Hematopoietic multipotent progenitor cell (in vitro differentiated cells): Measurements from ENCODE around the gene RPS17. TPM values are rescaled to one million over a fixed set of nuclear protein-coding genes. Genes with fewer than 3 reads are reported as not detected.
A peak's percentile ranks its signal among the peaks of the same experiment; 100 is the strongest.
"Not testable (repeated sequence)": the region's sequence is repeated elsewhere in the genome, so short reads cannot be mapped to it uniquely, and the experiment has no call there.

Source experiments
- DNase-seq, 3 donors: peaks; one replicate each; pipeline ENCODE4 v3.0.0-alpha.2; 2011 to 2015; ENCODE audit warnings: low read depth in 2 of 3, low spot score in 2 of 3
- total RNA-seq: library from RNA; depleted of rRNA; stranded (reverse); fragments of >200 nt; gene quantifications from one replicate; pipeline ENCODE4 v1.2.3, GENCODE V29; 2012

RPS17 gene
- total RNA-seq, 1 donor, result 2,731 TPM

GRCh38 chr15:82549199-82549665 lies 9.0 kb upstream of the RPS17 start:
- DNase-seq, result no peak

- no peak for DNase-seq
These were observed 8.4 kb upstream of the RPS17 start for GRCh38 chr15:82548700-82549099.

GRCh38 chr15:82545478-82545877 lies 5.2 kb upstream of the RPS17 start:
- no peak for DNase-seq

DNA sequence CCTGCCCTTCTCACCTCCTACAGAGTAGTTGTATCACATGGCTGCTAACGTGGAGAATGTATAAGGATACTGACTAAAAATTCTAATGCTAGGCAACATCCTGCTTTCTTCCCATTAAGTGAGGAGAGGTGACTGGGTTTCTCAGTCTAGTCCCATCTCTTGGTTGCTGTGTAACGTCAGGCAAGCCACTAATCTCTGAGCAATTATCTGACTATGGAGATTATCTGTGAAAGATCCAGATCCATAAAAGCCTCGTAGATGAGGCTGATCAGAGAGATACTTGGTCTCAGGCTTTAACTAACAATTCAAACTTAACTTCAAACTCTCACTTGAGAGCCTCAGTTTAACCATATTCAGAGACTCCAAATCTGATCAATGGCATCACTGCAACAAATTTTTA lies 4.7 kb upstream of the RPS17 start:
- no peak for DNase-seq

GRCh38 chr15:82544431-82544830 lies 4.2 kb upstream of the RPS17 start:
- no peak for DNase-seq

GRCh38 chr15:82543160-82543559 lies 2.9 kb upstream of the RPS17 start:
- DNase-seq, result peak in 2 of 3 donors; percentile 46 to 70

- no peak for DNase-seq
These were observed 751 bp upstream of the RPS17 start for GRCh38 chr15:82540984-82541431.

- DNase-seq, result no peak
These were observed 584 bp downstream of the RPS17 start for GRCh38 chr15:82539691-82540054.

DNA sequence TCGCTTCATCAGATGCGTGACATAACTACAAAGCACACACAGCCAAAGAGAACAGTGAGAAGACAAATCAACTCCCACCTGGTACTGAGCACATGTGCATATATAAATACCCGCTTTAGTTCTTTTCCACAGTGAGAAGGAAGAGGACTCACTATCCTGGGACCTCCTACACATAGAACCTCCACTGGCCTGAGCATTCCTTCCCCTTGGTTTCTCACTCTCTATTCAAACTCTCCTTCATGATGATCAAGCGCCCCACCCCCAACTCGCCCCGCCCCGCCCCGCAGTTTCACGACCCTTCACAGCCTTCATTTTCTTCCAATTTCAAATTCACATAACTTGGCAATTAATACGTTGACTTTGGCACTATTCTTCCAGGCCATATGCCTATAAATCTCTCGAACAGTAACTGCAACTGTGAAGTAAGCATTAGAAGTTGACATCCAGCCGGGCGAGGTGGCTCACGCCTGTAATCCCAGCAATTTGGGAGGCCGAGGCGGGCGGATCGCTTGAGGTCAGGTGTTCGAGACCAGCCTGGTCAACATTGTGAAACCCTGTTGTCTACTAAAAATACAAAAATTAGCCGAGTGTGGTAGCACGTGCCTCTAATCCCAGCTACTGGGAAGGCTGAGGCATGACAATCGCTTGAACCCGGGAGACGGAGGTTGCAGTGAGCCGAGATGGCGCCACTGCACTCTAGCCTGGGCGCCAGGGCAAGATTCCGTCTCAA lies 1.1 kb downstream of the RPS17 start:
- DNase-seq, result no peak

DNA sequence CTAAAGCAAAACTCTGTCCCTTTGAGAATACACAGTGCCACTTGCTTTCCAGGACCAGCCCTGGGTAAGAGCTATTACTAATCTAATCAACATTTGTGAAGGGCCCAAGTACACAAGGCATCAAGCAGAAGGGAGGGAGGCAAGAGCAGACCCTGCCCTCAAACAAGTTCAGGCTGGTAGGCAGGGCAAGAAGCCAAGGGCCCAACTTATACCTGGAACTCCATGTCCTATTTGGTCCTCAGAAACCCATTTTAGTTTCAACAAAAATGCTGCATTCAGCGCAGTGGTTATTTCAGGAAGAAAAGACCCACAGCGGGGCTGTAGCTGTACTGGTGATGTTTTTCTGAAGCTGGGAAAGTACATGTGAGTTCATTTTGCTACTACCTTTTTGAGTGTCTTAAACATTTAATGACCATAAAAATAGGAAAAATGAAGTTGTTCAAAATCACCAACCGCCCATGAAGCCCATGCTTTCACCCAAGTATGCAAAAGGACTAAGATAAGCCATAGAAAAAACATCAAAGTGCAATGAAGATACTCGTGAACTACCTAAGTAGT lies 2.8 kb downstream of the RPS17 start:
- no peak for DNase-seq

GRCh38 chr15:82536409-82537350 lies 3.6 kb downstream of the RPS17 start:
- DNase-seq, result no peak

DNA sequence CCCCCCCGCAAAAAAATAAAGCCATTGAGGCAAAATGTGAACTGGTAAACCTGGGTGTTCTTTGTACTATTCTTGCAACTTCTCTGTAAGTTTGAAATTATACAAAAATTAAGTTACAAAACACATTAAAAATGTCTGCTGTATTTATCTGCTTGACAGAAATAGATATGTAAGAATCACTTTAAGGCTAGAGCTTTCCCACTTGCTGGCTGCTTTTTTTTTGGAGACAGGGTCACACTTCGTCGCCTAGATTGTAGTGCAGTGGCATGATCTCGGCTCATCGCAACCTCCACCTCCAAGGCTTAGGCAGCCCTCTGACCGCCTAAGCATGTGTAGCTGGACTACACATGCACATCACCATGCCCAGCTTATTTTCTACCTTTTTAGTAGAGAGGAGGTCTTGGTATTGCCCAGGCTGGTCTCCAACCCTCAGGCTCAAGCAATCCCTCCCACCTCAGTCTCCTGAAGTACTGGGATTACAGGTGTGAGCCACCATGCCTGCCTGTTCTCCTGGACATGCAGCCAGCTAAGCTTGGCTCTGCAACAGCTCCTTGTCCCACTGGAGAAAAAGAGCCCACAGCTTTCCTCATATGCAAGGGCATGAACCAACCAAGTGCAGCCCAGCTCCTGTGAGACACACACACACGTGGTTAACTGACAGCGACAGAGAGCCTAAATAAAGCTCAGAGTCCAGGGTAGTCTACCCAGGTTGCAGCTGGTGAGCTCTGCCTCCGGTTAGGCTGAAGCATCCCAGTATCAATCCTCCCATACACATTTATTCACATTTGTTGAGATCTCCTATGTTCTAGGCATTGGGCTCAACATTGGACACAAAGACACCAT lies 4.5 kb downstream of the RPS17 start:
- DNase-seq, result no peak

- not testable (repeated sequence) for DNase-seq
These were observed 5.1 kb downstream of the RPS17 start for GRCh38 chr15:82535151-82535550.

GRCh38 chr15:82534457-82534861 lies 5.8 kb downstream of the RPS17 start:
- not testable (repeated sequence) for DNase-seq

DNA sequence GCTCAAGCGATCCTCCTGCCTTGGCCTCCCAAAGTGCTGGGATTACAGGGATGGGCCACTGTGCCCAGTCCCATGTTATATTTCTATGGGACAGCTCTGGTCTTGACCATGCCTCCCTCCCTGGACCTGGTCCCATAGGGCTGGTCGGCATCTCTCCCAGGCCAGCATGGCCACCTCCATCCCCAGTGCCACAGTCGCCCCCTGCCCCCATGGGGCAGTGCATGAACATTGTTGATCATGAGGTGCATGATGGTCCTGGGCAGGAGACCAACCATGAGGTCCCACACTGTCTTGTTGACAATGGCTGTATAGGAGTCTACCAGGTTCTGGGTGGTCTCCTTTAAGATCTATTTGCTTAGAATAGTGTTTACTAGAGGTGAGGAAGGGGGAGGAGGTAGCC lies 6.5 kb downstream of the RPS17 start:
- DNase-seq, result no peak

DNA sequence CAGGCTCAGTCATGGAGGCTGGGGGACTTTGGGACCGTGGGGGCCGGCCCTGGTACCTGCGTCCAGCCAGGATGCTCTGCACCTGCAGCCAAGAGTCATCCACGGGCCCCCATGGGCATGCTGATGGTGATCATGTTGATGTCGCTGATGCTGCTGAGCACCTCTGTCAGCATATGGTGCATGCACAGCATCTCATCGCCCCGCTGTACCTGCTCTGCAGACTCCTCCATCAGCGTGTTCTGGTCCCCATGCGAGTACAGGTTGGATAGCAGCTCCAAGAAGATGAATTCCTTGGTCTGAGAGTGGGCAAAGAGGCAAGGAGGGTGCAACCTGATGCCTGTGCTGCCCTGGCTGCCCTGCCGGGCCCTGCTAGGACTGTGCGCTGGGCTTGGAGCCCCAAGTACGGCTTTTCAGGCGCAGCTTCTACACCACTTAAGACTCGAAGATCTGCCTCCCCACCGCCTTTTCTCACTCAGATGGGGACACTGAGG lies 7.2 kb downstream of the RPS17 start:
- no peak for DNase-seq

- DNase-seq, result no peak
These were observed 7.8 kb downstream of the RPS17 start for GRCh38 chr15:82532383-82532990.

DNA sequence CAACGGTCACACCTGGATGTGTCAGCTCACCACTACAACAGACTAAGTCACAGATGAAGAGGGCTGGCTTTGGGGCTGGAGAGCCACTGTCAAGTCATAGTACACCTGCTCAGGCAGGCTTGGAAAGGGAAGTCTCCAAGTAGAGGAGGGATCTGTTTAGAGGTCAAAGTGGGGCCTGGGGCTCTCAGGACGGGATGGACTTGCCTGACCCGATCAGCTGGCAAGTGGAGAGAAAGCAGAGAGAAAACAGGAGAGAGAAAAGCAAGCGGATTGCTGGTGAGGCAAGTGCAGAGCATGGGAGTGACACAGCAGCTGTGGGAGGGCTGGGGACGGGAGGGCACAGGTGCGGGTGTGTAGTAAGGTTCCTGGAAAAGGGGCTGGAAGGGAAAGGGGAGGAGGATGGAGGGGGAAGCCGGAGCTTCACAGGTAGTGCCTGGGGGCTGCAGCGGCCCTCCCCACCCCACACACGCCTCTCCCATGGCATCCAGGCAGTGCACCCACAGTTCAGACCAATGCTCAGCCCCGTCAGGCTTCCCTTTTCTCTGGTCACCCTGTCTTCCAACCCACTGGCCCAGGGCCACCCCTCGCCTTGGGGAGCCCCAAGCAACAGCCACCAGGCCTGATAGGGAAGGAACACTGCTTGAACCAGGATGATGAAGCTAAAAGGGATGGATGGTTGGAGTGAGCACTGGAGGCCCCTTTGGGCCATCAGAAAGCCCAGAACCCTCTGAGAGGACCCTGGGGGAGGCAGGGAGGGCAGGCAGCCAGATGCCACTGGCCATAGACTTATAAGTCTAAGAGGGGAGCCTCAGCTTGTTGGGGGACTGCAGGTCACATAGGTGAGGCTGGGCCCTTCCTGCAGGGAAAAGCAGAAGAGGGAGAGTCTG lies 8.5 kb downstream of the RPS17 start:
- no peak for DNase-seq
